ENCODE results near the gene PTTG1IP2.

The PTTG1IP2 gene

GRCh38 chr7:90474284-90475210, 5.1 kb downstream of the PTTG1IP2 start:
- H3K4me1 ChIP-seq (ENCODE audit: control insufficient read depth, insufficient read depth, low read length): no peaks in the 10 kb centered on the region
- no peak overlapping the region for H3K4me3 ChIP-seq (ENCODE audit: low read depth, low read length)
- no peak overlapping the region for H3K27ac ChIP-seq (ENCODE audit: extremely low read depth, low read depth, low read length)
- TF ChIP-seq, protein P1, sequence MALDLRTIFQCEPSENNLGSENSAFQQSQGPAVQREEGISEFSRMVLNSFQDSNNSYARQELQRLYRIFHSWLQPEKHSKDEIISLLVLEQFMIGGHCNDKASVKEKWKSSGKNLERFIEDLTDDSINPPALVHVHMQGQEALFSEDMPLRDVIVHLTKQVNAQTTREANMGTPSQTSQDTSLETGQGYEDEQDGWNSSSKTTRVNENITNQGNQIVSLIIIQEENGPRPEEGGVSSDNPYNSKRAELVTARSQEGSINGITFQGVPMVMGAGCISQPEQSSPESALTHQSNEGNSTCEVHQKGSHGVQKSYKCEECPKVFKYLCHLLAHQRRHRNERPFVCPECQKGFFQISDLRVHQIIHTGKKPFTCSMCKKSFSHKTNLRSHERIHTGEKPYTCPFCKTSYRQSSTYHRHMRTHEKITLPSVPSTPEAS (tag by site-specific recombination; IDR thresholded peaks at IDR 0.05): no peak
- TF ChIP-seq KLF16 (tag by site-specific recombination; IDR thresholded peaks at IDR 0.05) (no peak), ZNF555 (tag by site-specific recombination; conservative IDR thresholded peaks at IDR 0.05) (no peak), ZNF211 (tag by site-specific recombination; IDR thresholded peaks at IDR 0.05; ENCODE audit: low read depth) (no peak), KLF10 (tag by site-specific recombination; IDR thresholded peaks at IDR 0.05) (no peak), OSR2 (tag by site-specific recombination; IDR thresholded peaks at IDR 0.05) (no peak), ZNF664 (tag by site-specific recombination; IDR thresholded peaks at IDR 0.05) (no peak), ZNF140 (tag by site-specific recombination; IDR thresholded peaks at IDR 0.05) (no peak), ZNF571 (tag by site-specific recombination; IDR thresholded peaks at IDR 0.05) (no peak), ZNF155 (tag by site-specific recombination; IDR thresholded peaks at IDR 0.05) (no peak)
- ChIA-PET CTCF (interaction anchor here (0.6 to 1.0 kb wide), 2 partner anchors 13 to 61 kb away, joined by 3 read pairs; no protein-coding TSS in a partner anchor), POLR2A (no interaction called here)
- no peaks in the 10 kb centered on the region for H3K36me3 ChIP-seq (ENCODE audit: control insufficient read depth in 2 of 2, insufficient read depth in 1 of 2, low read length in 2 of 2)
- no peaks in the 10 kb centered on the region for H3K9me3 ChIP-seq (ENCODE audit: control insufficient read depth, insufficient read depth, low read depth, low read length)

DNA sequence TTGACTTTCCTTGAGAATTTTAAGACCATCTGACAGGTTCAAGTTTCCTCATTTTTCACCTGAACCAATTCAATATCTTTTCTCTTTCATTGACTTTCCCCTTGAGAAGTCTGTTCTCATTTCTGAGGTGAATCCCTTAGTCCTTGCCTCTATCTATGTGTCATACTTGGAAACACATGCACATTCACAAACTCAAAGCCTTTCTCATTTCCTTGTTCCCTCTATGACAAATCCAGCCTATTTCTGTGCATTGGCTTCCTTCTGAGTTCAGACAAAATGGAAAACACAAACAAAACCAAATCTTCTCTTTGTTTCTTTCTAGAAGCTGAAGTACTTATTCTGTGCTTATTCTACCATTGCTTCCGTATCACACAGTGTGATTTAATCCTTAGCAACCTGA, 13.8 kb downstream of the PTTG1IP2 start:
- Histone ChIP-seq H3K36me3 (ENCODE audit: control insufficient read depth in 2 of 2, insufficient read depth in 1 of 2, low read length in 2 of 2) (no peaks in the 10 kb centered on the region), H3K4me3 (ENCODE audit: low read depth, low read length) (no peak overlapping the region), H3K9me3 (ENCODE audit: control insufficient read depth, insufficient read depth, low read depth, low read length) (no peaks in the 10 kb centered on the region), H3K27ac (ENCODE audit: extremely low read depth, low read depth, low read length) (no peak overlapping the region), H3K4me1 (ENCODE audit: control insufficient read depth, insufficient read depth, low read length) (peaks cover 3% of the 10 kb centered on the region; the same call in 1 of the 2 replicates)
- TF ChIP-seq ZNF544 (tag by site-specific recombination; IDR thresholded peaks at IDR 0.05) (no peak), ZNF518A (tag by site-specific recombination; conservative IDR thresholded peaks at IDR 0.05; ENCODE audit: low read depth) (no peak), ZNF184 (tag by site-specific recombination; IDR thresholded peaks at IDR 0.05) (no peak), ZNF677 (tag by site-specific recombination; IDR thresholded peaks at IDR 0.05) (no peak), WT1 (tag by site-specific recombination; IDR thresholded peaks at IDR 0.05) (no peak)
- ChIA-PET CTCF (no interaction called here), POLR2A (no interaction called here)

DNA sequence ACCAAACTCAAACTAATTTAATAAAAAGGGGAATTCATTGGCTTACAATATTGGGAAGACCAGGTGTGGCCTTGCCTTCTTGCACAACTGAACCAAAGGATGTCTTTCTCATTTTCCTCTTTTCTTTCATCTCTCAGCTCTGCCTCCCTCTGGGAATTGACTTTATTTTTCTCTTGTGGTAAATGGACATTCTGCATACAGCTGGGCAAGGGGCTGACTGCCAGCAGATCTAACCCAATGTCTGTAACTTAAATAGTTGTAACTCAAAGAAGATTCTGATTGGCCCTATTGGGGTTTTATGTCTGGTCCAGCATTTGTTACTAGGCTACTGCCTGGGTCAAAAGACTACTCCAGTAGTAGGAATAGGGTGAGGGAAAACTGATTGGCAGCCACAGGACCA, 15.3 kb downstream of the PTTG1IP2 start:
- Histone ChIP-seq H3K4me1 (ENCODE audit: control insufficient read depth, insufficient read depth, low read length) (peaks cover 4% of the 10 kb centered on the region; the same call in 1 of the 2 replicates), H3K36me3 (ENCODE audit: control insufficient read depth in 2 of 2, insufficient read depth in 1 of 2, low read length in 2 of 2) (no peaks in the 10 kb centered on the region), H3K9me3 (ENCODE audit: control insufficient read depth, insufficient read depth, low read depth, low read length) (no peaks in the 10 kb centered on the region), H3K27ac (ENCODE audit: extremely low read depth, low read depth, low read length) (no peak overlapping the region), H3K4me3 (ENCODE audit: low read depth, low read length) (no peak overlapping the region)
- ChIA-PET POLR2A (no interaction called here), CTCF (interaction anchor here (0.7 to 0.8 kb wide), 2 partner anchors 12 to 29 kb away, joined by 3 read pairs; no protein-coding TSS in a partner anchor)
- TF ChIP-seq ZNF223 (tag by site-specific recombination; IDR thresholded peaks at IDR 0.05): no peak

All from HEK293 (cell line).